ENCODE data around the gene MEGF11.

Gene MEGF11

GRCh38 chr15:65962187-65962586, 291.4 kb downstream of the MEGF11 start:
- TF ChIP-seq, protein P1, sequence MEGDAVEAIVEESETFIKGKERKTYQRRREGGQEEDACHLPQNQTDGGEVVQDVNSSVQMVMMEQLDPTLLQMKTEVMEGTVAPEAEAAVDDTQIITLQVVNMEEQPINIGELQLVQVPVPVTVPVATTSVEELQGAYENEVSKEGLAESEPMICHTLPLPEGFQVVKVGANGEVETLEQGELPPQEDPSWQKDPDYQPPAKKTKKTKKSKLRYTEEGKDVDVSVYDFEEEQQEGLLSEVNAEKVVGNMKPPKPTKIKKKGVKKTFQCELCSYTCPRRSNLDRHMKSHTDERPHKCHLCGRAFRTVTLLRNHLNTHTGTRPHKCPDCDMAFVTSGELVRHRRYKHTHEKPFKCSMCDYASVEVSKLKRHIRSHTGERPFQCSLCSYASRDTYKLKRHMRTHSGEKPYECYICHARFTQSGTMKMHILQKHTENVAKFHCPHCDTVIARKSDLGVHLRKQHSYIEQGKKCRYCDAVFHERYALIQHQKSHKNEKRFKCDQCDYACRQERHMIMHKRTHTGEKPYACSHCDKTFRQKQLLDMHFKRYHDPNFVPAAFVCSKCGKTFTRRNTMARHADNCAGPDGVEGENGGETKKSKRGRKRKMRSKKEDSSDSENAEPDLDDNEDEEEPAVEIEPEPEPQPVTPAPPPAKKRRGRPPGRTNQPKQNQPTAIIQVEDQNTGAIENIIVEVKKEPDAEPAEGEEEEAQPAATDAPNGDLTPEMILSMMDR (IDR thresholded peaks at IDR 0.05; ENCODE audit: extremely low read depth, missing control alignments), result no peak
- DNase-seq (ENCODE audit: low spot score), result no peak

- TF ChIP-seq, protein P1 (IDR thresholded peaks at IDR 0.05; ENCODE audit: extremely low read depth, missing control alignments), result no peak
- DNase-seq (ENCODE audit: low spot score), result no peak
Measured at GRCh38 chr15:65960586-65960985, 293.0 kb downstream of the MEGF11 start.

DNA sequence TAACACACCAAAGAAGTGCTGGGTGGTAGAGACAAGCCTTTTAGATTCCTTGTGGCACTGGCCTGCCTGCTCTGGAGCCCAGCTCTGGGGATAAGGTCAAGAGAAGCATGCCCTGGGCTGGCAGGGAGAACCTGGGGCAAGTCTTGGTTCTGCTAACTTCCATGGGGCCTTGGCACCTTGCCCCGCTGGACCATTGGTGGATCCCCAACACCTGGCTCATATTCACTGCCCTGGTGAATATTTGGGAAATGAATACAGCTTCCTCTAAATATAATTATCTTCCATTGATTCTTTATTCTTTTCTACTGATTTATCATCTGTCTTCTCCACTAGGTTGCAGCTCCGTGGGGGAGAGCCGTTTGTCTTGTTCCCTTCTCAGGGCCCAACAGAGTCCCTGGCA, 294.7 kb downstream of the MEGF11 start:
- TF ChIP-seq, protein P1 (IDR thresholded peaks at IDR 0.05; ENCODE audit: extremely low read depth, missing control alignments), result no peak
- DNase-seq (ENCODE audit: low spot score), result no peak

DNA sequence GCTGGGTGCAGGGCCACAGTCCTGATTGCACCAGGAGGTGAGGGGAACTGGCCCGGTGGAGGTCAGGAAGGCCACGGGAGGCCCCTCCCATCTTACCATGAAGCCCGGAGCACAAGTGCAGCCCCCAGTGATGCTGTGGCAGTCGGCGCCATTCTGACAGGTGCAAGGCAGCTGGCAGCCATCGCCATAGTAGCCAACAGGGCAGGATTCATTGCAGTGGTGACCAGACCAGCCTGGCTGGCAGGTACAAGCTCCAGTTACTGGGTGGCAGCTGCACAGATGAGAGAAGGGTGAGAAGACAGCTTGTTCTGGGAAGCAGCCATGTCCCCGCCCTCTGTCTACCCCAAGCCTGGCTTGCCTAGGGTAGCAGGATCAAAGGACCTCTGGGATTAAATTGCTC, 296.1 kb downstream of the MEGF11 start:
- no peak for DNase-seq (ENCODE audit: low spot score)
- TF ChIP-seq, protein P1 (IDR thresholded peaks at IDR 0.05; ENCODE audit: extremely low read depth, missing control alignments), result no peak

GRCh38 chr15:65956899-65957298, 296.7 kb downstream of the MEGF11 start:
- no peak for DNase-seq (ENCODE audit: low spot score)
- TF ChIP-seq, protein P1 (IDR thresholded peaks at IDR 0.05; ENCODE audit: extremely low read depth, missing control alignments), result no peak

DNA sequence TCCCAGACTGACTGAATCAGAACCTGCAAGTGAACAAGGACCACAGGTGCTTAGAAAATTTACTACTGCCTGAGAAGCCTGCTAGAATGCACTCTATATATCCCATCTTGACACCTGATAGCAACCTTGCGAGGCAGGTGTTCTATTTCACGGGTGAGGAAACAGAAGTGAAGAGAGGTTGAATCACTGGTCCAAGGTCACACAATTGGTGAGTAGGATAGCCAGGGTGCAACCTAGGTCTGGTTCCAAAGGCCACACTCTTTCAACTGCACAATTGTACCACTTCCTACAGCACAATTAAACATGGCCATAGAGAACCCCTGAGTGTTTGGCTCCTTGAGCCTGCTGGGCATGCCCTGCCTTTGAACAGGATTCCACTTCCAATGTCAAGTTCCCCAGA, 297.2 kb downstream of the MEGF11 start:
- no peak for DNase-seq (ENCODE audit: low spot score)
- TF ChIP-seq, protein P1 (IDR thresholded peaks at IDR 0.05; ENCODE audit: extremely low read depth, missing control alignments), result no peak

DNA sequence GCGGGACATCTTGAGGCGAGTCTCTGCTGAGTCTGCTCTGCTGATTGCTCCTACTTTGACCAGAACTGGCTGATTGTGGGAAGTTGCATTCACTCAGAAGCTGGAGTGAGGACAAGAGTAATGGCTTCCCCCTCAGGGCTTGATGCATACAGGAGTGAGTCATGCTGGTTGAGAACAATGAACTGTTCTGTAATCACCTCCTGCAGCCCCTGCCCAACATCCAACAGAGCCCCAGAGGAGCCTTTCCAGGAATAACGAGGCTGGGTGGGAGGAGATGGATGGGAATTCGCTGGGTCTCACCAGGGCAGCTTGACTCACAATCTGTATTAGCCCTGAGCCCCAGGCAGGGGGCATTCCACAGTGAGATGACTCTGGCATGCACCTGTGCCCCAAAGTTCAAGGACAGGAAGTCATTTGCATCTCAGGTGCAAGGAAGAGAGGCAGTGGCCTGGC, 299.2 kb downstream of the MEGF11 start:
- TF ChIP-seq, protein P1 (IDR thresholded peaks at IDR 0.05; ENCODE audit: extremely low read depth, missing control alignments), result no peak
- DNase-seq (ENCODE audit: low spot score), result no peak

Measured in GM20000 (cell line).